Activated CD4-positive, alpha-beta memory T cell treated with anti-CD3 and anti-CD28 coated beads, Interleukin-2, amount 10 ng/mL, durations not matched to agents 7 days and 5 days (primary cell): ENCODE results near the gene OSBPL3. TPM values are rescaled to one million over a fixed set of nuclear protein-coding genes. Genes with fewer than 3 reads are reported as not detected.

Source experiments
- CTCF ChIA-PET: fragments of 350-600 bp; sonication (Branson Sonifier 250); formaldehyde crosslinking; loops from one replicate; lab custom pipeline; 2021; ENCODE audit warnings: antibody characterized with exemption, inconsistent platforms; lab: Charles Lee
- POLR2A ChIA-PET: fragments of 350-600 bp; sonication (Branson Sonifier 250); formaldehyde crosslinking; loops from one replicate; lab custom pipeline; 2021; ENCODE audit warnings: antibody characterized with exemption; lab: Charles Lee
- DNase-seq: peaks from one replicate; pipeline ENCODE4 v3.0.0-alpha.2; 2020
- H3K27ac Mint-ChIP-seq: one replicate; pipeline ENCODE4 v1.8.0; 2021; ENCODE audit warnings: mild to moderate bottlenecking, mixed read lengths
- H3K27me3 Mint-ChIP-seq: one replicate; pipeline ENCODE4 v1.8.0; 2021; ENCODE audit warnings: mixed read lengths
- H3K36me3 Mint-ChIP-seq: one replicate; pipeline ENCODE4 v1.8.0; 2021; ENCODE audit warnings: low read depth, mixed read lengths
- H3K4me1 Mint-ChIP-seq: one replicate; pipeline ENCODE4 v1.8.0; 2021; ENCODE audit warnings: mixed read lengths
- H3K4me3 Mint-ChIP-seq: one replicate; pipeline ENCODE4 v1.8.0; 2021; ENCODE audit warnings: mild to moderate bottlenecking, mixed read lengths
- H3K9me3 Mint-ChIP-seq: one replicate; pipeline ENCODE4 v1.8.0; 2021; ENCODE audit warnings: mixed read lengths
- total RNA-seq, 2 experiments: library from RNA; stranded (reverse); gene quantifications; one replicate each; pipeline ENCODE4 v1.2.3, GENCODE V29; 2021

The OSBPL3 gene
- total RNA-seq, 2 experiments from 2014 or later, result 90.3 to 99.9 TPM

DNA sequence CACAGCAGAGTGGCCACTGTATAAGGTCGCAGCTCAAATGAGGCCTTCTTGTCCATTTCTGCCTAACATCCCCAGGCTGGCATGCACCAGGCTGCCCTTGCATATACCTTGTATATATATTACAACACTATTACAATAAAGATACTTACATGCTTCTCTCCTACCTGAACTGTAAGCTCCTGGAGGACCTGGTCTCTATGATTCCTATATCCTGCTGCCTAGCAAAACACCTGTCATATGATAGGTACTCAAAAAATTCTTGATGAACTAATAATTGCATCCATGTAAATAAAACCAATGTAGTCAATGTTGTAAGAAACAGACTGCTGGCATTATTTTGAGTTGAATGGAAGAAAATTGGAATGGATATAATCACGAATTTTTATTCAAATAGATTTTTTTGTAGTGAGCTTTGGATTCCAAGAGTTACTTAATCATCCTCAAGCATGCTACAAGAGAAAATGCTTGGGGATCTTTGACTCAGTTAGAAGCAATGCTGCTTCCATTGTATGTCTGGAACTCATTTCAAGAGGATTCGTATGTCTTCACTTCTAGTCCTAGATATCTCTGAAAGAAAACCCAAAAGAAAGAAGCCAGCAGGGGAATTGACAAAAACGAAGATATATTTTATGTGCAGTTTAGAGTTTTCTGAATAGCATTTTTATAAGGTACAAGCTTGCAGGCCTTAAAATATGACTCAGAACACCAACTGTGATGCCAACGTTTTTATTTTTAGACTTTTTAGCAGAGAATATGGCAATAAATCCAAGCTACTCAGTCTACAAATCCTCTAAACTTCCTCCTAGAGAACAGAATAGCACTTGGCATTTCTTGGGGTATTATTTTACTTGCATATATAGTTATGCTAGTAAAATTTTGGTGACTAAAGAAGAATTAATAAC is 53.1 kb downstream of the OSBPL3 start:
- Mint-ChIP-seq H3K9me3 (no peaks in the 10 kb centered on the region), H3K27me3 (no peaks in the 10 kb centered on the region), H3K4me3 (no peak overlapping the region), H3K4me1 (peaks cover 69% of the 10 kb centered on the region), H3K27ac (peak overlapping the region; percentile 21), H3K36me3 (peaks cover 50% of the 10 kb centered on the region)
- no peak for DNase-seq
- ChIA-PET CTCF (interaction anchor here (0.8 to 2.3 kb wide), 5 partner anchors 10 to 143 kb away, joined by 3 to 11 read pairs (median 3); partner anchors contain the start of gene OSBPL3), POLR2A (interaction anchor here (0.6 to 11.1 kb wide), 7 partner anchors 8 to 104 kb away, joined by 3 to 191 read pairs (median 4); partner anchors contain the start of gene OSBPL3)

DNA sequence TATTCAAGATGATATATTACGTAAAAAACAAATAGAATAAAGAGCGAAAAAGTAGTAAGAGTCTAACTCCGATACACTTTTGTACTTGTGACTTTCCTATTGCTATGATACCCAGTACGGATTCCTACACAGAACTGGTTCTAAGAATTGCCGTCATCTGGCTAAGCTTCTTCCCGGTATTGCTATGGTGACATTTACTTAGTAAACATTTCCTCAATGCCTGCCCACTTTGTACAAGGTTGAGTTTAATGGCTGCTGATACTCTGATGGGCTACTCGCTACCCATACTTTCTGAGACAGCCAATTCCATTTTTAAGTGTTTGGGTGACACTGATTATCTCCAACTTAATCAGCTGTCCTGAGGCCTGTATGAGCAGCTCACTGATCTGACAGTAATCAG is 55.6 kb downstream of the OSBPL3 start:
- CTCF ChIA-PET, result interaction anchor here (1.0 to 1.8 kb wide), 6 partner anchors 15 to 112 kb away, joined by 3 to 6 read pairs (median 4); no protein-coding TSS in a partner anchor
- peaks cover 31% of the 10 kb centered on the region for H3K36me3 Mint-ChIP-seq
- peak overlapping the region; percentile 96 for H3K27ac Mint-ChIP-seq
- POLR2A ChIA-PET, result interaction anchor here (0.8 to 11.1 kb wide), 9 partner anchors 13 to 200 kb away, joined by 3 to 191 read pairs (median 5); partner anchors contain the start of gene OSBPL3
- DNase-seq, result no peak
- peaks cover 83% of the 10 kb centered on the region for H3K4me1 Mint-ChIP-seq
- peak overlapping the region; percentile 20 for H3K4me3 Mint-ChIP-seq
- H3K9me3 Mint-ChIP-seq, result no peaks in the 10 kb centered on the region
- H3K27me3 Mint-ChIP-seq, result no peaks in the 10 kb centered on the region

- peaks cover 31% of the 10 kb centered on the region for H3K36me3 Mint-ChIP-seq
- ChIA-PET POLR2A (interaction anchor here (0.9 to 11.1 kb wide), 10 partner anchors 12 to 102 kb away, joined by 3 to 191 read pairs (median 4); partner anchors contain the start of gene OSBPL3), CTCF (interaction anchor here (1.5 to 4.3 kb wide), 5 partner anchors 13 to 111 kb away, joined by 3 to 25 read pairs (median 4); partner anchors contain the start of gene OSBPL3)
- peak overlapping the region; percentile 96 for H3K27ac Mint-ChIP-seq
- peaks cover 86% of the 10 kb centered on the region for H3K4me1 Mint-ChIP-seq
- peak overlapping the region; percentile 58 for H3K4me3 Mint-ChIP-seq
- no peak for DNase-seq
- no peaks in the 10 kb centered on the region for H3K27me3 Mint-ChIP-seq
- no peaks in the 10 kb centered on the region for H3K9me3 Mint-ChIP-seq
Observed at GRCh38 chr7:24923172-24923865, 56.7 kb downstream of the OSBPL3 start.

DNA sequence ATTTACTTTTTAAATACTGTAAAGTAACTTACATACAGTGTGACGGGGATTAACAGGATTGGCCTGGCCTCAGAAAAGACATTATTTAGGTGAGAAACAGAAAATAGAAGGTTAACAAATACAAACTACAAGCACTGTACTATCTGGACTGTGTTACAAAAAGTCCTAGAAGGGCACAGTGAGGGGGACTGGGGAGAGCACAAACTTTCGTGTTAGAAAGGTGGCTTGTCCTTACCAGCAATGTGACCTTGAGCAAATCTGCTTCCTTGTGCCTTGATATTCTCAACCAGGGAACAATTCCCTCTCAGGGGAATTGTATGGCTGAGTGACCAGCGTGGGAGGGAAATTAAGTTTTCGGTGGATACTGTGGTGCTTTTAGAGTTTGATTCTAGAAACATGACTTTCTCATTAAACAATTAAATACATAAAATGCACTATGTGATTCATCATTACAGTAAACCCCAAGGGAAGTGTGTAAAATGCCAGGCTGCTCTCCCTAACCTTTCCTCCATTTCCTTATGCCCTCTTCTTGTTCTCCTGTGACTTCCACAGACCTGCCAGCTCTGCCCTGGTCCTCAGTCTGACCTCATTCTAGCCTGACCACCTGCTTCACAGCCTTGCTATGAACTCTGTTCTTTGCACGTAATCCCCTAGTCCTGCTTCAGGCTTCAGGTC is 57.7 kb downstream of the OSBPL3 start:
- Mint-ChIP-seq H3K27me3 (no peaks in the 10 kb centered on the region), H3K4me3 (no peak overlapping the region), H3K36me3 (peaks cover 33% of the 10 kb centered on the region), H3K9me3 (no peaks in the 10 kb centered on the region), H3K4me1 (peaks cover 89% of the 10 kb centered on the region), H3K27ac (peak overlapping the region; percentile 96)
- CTCF ChIA-PET, result interaction anchor here (1.6 to 4.3 kb wide), 2 partner anchors 12 to 57 kb away, joined by 3 to 25 read pairs; partner anchors contain the start of gene OSBPL3
- POLR2A ChIA-PET, result interaction anchor here (0.9 to 11.1 kb wide), 8 partner anchors 11 to 101 kb away, joined by 3 to 191 read pairs (median 5); partner anchors contain the start of gene OSBPL3
- DNase-seq, result no peak

DNA sequence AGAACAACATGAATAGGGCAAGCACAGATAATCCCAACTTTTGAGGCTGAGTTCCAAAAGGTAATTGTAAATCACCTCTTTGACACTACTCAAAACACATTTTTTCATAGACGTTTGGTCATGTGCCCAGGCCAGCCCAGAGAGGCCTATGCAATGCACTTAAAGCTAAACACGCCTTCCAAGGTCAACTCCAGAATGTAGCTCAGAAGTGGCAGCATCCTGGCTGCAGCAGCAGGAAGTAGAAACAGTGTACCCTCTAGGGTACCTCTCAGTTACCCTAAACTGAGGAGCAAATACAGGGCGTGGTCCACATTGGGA is 58.7 kb downstream of the OSBPL3 start:
- DNase-seq, result peak; percentile 51
- H3K9me3 Mint-ChIP-seq, result no peaks in the 10 kb centered on the region
- peak overlapping the region; percentile 96 for H3K27ac Mint-ChIP-seq
- no peaks in the 10 kb centered on the region for H3K27me3 Mint-ChIP-seq
- H3K36me3 Mint-ChIP-seq, result peaks cover 41% of the 10 kb centered on the region
- H3K4me3 Mint-ChIP-seq, result peak overlapping the region; percentile 26
- ChIA-PET CTCF (interaction anchor here (1.5 to 4.3 kb wide), 3 partner anchors 10 to 101 kb away, joined by 8 to 25 read pairs (median 9); partner anchors contain the start of gene OSBPL3), POLR2A (interaction anchor here (1.0 to 11.1 kb wide), 10 partner anchors 10 to 108 kb away, joined by 3 to 191 read pairs (median 6); partner anchors contain the start of gene OSBPL3)
- peaks cover 93% of the 10 kb centered on the region for H3K4me1 Mint-ChIP-seq

GRCh38 chr7:24920451-24921361 is 59.3 kb downstream of the OSBPL3 start:
- DNase-seq, result no peak
- ChIA-PET POLR2A (interaction anchor here (1.0 to 11.1 kb wide), 12 partner anchors 9 to 205 kb away, joined by 3 to 191 read pairs (median 5); partner anchors contain the start of genes CYCS and OSBPL3), CTCF (interaction anchor here (1.5 to 4.3 kb wide), 3 partner anchors 9 to 100 kb away, joined by 8 to 25 read pairs (median 9); partner anchors contain the start of gene OSBPL3)
- Mint-ChIP-seq H3K27ac (peak overlapping the region; percentile 96), H3K4me1 (peaks cover 94% of the 10 kb centered on the region), H3K27me3 (no peaks in the 10 kb centered on the region), H3K4me3 (peak overlapping the region; percentile 26), H3K36me3 (peaks cover 46% of the 10 kb centered on the region), H3K9me3 (no peaks in the 10 kb centered on the region)

GRCh38 chr7:24917510-24918239 is 62.3 kb downstream of the OSBPL3 start:
- CTCF ChIA-PET, result interaction anchor here (0.6 to 1.1 kb wide), 4 partner anchors 8 to 106 kb away, joined by 3 read pairs; no protein-coding TSS in a partner anchor
- H3K4me3 Mint-ChIP-seq, result no peak overlapping the region
- H3K4me1 Mint-ChIP-seq, result peaks cover 93% of the 10 kb centered on the region
- H3K27ac Mint-ChIP-seq, result no peak overlapping the region
- peaks cover 62% of the 10 kb centered on the region for H3K36me3 Mint-ChIP-seq
- H3K9me3 Mint-ChIP-seq, result no peaks in the 10 kb centered on the region
- no peak for DNase-seq
- no peaks in the 10 kb centered on the region for H3K27me3 Mint-ChIP-seq
- POLR2A ChIA-PET, result interaction anchor here (1.0 kb wide), 1 partner anchor 10 kb away, joined by 4 read pairs; no protein-coding TSS in a partner anchor

- H3K36me3 Mint-ChIP-seq, result peaks cover 67% of the 10 kb centered on the region
- POLR2A ChIA-PET, result interaction anchor here (1.0 to 10.1 kb wide), 2 partner anchors 7 to 8 kb away, joined by 4 to 191 read pairs; no protein-coding TSS in a partner anchor
- H3K4me1 Mint-ChIP-seq, result peaks cover 93% of the 10 kb centered on the region
- H3K9me3 Mint-ChIP-seq, result no peaks in the 10 kb centered on the region
- peak overlapping the region; percentile 15 for H3K27ac Mint-ChIP-seq
- H3K27me3 Mint-ChIP-seq, result no peaks in the 10 kb centered on the region
- DNase-seq, result no peak
- no peak overlapping the region for H3K4me3 Mint-ChIP-seq
- CTCF ChIA-PET, result interaction anchor here (0.7 kb wide), 1 partner anchor 12 kb away, joined by 3 read pairs; no protein-coding TSS in a partner anchor
Observed at GRCh38 chr7:24916463-24917040, 63.4 kb downstream of the OSBPL3 start.

DNA sequence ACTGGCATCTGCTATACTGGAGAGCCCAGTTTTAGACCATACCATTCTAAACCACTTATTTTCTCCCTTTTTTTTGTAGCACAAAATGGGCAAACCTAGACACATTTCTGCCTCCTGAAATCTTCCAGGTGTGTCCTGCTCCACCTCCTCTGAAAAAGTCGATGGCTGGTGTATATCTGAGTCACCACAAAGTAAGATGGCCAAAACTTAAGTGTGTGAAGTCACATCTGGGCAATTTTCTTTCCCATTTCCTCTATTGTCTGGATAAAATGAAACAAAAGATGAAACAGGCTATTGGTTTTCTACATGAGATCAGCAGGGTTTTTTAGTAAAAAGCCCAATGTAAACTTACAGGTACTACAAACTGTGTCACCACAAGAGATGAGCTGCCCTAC is 65.5 kb downstream of the OSBPL3 start:
- peaks cover 94% of the 10 kb centered on the region for H3K4me1 Mint-ChIP-seq
- peaks cover 71% of the 10 kb centered on the region for H3K36me3 Mint-ChIP-seq
- H3K27ac Mint-ChIP-seq, result peak overlapping the region; percentile 21
- ChIA-PET CTCF (interaction anchor here (1.3 kb wide), 1 partner anchor 65 kb away, joined by 4 read pairs; the partner anchor contains the start of gene OSBPL3), POLR2A (interaction anchor here (1.1 to 10.1 kb wide), 3 partner anchors 9 to 65 kb away, joined by 4 to 191 read pairs (median 6); partner anchors contain the start of gene OSBPL3)
- no peak overlapping the region for H3K4me3 Mint-ChIP-seq
- DNase-seq, result no peak
- H3K9me3 Mint-ChIP-seq, result no peaks in the 10 kb centered on the region
- no peaks in the 10 kb centered on the region for H3K27me3 Mint-ChIP-seq
